Smooth muscle cell (in vitro differentiated cells): Measurements from ENCODE around the gene CD55. TPM values are rescaled to one million over a fixed set of nuclear protein-coding genes. Genes with fewer than 3 reads are reported as not detected.

ENCODE experiments used
- DNase-seq: peaks from one replicate; lab custom pipeline; 2025; ENCODE audit not compliant: unreplicated experiment; lab: John Stamatoyannopoulos, UW
- H2AFZ ChIP-seq: fragments of 200-600 bp; sonication (generic); 2 replicates; pipeline ENCODE4 v1.6.0; 2016; ENCODE audit warnings: antibody characterized with exemption, low read depth, mild to moderate bottlenecking
- H3F3A ChIP-seq: fragments of 200-600 bp; sonication (generic); 2 replicates; pipeline ENCODE4 v1.6.0; 2017; ENCODE audit warnings: antibody characterized with exemption, low read depth
- H3K27ac ChIP-seq: fragments of 200-600 bp; sonication (generic); 2 replicates; pipeline ENCODE4 v1.5.1; 2016; ENCODE audit warnings: low read depth, mild to moderate bottlenecking
- H3K27me3 ChIP-seq: fragments of 200-600 bp; sonication (generic); 2 replicates; pipeline ENCODE4 v1.6.1; 2016; ENCODE audit warnings: low read depth, mild to moderate bottlenecking
- H3K36me3 ChIP-seq: fragments of 200-600 bp; sonication (generic); 2 replicates; pipeline ENCODE4 v1.5.1; 2016; ENCODE audit warnings: low read depth
- H3K4me1 ChIP-seq: fragments of 200-600 bp; sonication (generic); 2 replicates; pipeline ENCODE4 v1.5.1; 2016; ENCODE audit warnings: low read depth
- H3K4me2 ChIP-seq: fragments of 200-600 bp; sonication (generic); 2 replicates; pipeline ENCODE4 v1.6.0; 2016; ENCODE audit warnings: mild to moderate bottlenecking
- H3K4me3 ChIP-seq: fragments of 200-600 bp; sonication (generic); 2 replicates; pipeline ENCODE4 v1.5.1; 2016; ENCODE audit warnings: mild to moderate bottlenecking
- H3K79me2 ChIP-seq: fragments of 200-600 bp; sonication (generic); 2 replicates; pipeline ENCODE4 v1.6.0; 2016; ENCODE audit warnings: low read depth, mild to moderate bottlenecking
- H3K9ac ChIP-seq: fragments of 200-600 bp; sonication (generic); 2 replicates; pipeline ENCODE4 v1.6.0; 2016; ENCODE audit warnings: low read depth
- H3K9me3 ChIP-seq: fragments of 200-600 bp; sonication (generic); replicated peaks from 2 replicates; pipeline ENCODE4 v1.5.1; 2016; ENCODE audit warnings: low read depth
- H4K20me1 ChIP-seq: fragments of 200-600 bp; sonication (generic); 2 replicates; pipeline ENCODE4 v1.6.0; 2016; ENCODE audit warnings: low read depth
- WGBS: methylation state at CpG from one replicate; pipeline ENCODE4 v1.1.7; 2016; ENCODE audit warnings: low lambda C conversion rate; 5-methylcytosine and 5-hydroxymethylcytosine counted together
- polyA plus RNA-seq: library from polyadenylated mRNA; unstranded; fragments of >200 nt; fragmentation: Nextera tagmentation; extraction: Ambion mirVana; gene quantifications from 2 replicates; pipeline ENCODE4 v1.2.1, GENCODE V29; 2016
- total RNA-seq: library from RNA; depleted of rRNA; stranded (reverse); fragments of >200 nt; gene quantifications from 2 replicates; pipeline ENCODE4 v1.2.3, GENCODE V29; 2014
- TF ChIP-seq, protein P1 (sequence below): fragments of 200-600 bp; sonication (generic); IDR thresholded peaks from 2 replicates; pipeline ENCODE4 v1.5.1; 2017; ENCODE audit warnings: borderline replicate concordance, mild to moderate bottlenecking, antibody characterized with exemption; ENCODE audit not compliant: insufficient read depth, poor library complexity, severe bottlenecking

Gene CD55
- total and polyA plus RNA-seq, 2 experiments from 2014 or later: 23.9 to 46.5 TPM

- no peaks in the 10 kb centered on the region for H3K79me2 ChIP-seq
- no peaks in the 10 kb centered on the region for H3F3A ChIP-seq
- no peak overlapping the region for H3K9ac ChIP-seq
- TF ChIP-seq, protein P1, sequence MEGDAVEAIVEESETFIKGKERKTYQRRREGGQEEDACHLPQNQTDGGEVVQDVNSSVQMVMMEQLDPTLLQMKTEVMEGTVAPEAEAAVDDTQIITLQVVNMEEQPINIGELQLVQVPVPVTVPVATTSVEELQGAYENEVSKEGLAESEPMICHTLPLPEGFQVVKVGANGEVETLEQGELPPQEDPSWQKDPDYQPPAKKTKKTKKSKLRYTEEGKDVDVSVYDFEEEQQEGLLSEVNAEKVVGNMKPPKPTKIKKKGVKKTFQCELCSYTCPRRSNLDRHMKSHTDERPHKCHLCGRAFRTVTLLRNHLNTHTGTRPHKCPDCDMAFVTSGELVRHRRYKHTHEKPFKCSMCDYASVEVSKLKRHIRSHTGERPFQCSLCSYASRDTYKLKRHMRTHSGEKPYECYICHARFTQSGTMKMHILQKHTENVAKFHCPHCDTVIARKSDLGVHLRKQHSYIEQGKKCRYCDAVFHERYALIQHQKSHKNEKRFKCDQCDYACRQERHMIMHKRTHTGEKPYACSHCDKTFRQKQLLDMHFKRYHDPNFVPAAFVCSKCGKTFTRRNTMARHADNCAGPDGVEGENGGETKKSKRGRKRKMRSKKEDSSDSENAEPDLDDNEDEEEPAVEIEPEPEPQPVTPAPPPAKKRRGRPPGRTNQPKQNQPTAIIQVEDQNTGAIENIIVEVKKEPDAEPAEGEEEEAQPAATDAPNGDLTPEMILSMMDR: no peak
- H4K20me1 ChIP-seq: no peaks in the 10 kb centered on the region
- 91% methylated on average over 3 of the region's 3 CpGs for WGBS
- H3K27me3 ChIP-seq: no peaks in the 10 kb centered on the region
- no peak overlapping the region for H3K4me3 ChIP-seq
- no peak overlapping the region for H2AFZ ChIP-seq
- no peaks in the 10 kb centered on the region for H3K4me1 ChIP-seq
- H3K36me3 ChIP-seq: no peaks in the 10 kb centered on the region
- DNase-seq: no peak
- H3K9me3 ChIP-seq: no peaks in the 10 kb centered on the region
- H3K27ac ChIP-seq: no peak overlapping the region
- no peak overlapping the region for H3K4me2 ChIP-seq
These were observed 74.8 kb downstream of the CD55 start for GRCh38 chr1:207396168-207396746.

GRCh38 chr1:207397525-207397926, 76.0 kb downstream of the CD55 start:
- Histone ChIP-seq H3K4me2 (no peak overlapping the region), H3F3A (no peaks in the 10 kb centered on the region), H3K27me3 (no peaks in the 10 kb centered on the region), H3K27ac (no peak overlapping the region), H3K9me3 (no peaks in the 10 kb centered on the region), H3K9ac (no peak overlapping the region), H3K36me3 (no peaks in the 10 kb centered on the region), H3K4me3 (no peak overlapping the region), H3K79me2 (no peaks in the 10 kb centered on the region), H4K20me1 (no peaks in the 10 kb centered on the region), H3K4me1 (no peaks in the 10 kb centered on the region), H2AFZ (no peak overlapping the region)
- no peak for DNase-seq
- 57% methylated on average over 2 of the region's 2 CpGs for WGBS
- TF ChIP-seq, protein P1: no peak

DNA sequence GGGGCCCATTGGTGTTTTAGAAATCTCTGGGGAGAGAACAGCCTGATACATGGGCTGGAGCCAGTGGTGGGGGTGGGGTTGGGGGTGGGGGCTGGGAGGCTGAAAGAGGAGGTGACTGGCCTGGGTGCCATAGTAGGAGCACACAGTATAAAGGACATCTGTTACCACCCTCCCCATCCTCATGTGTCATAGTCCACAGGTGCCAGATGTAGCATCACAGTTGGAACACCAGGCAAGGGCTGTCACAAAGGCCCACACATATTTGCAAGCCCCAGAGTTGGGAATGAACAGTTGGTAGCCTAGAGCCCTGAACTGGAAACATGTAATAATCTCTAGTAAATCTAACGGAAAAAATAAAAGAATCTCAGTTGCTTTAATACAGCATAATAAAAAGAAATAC, 77.5 kb downstream of the CD55 start:
- Histone ChIP-seq H4K20me1 (no peaks in the 10 kb centered on the region), H3K27me3 (no peaks in the 10 kb centered on the region)

GRCh38 chr1:207401578-207401977, 80.1 kb downstream of the CD55 start:
- no peak overlapping the region for H3K4me2 ChIP-seq
- no peaks in the 10 kb centered on the region for H3F3A ChIP-seq
- H3K27ac ChIP-seq: no peak overlapping the region
- no peaks in the 10 kb centered on the region for H3K9me3 ChIP-seq
- no peaks in the 10 kb centered on the region for H3K79me2 ChIP-seq
- H2AFZ ChIP-seq: no peak overlapping the region
- no peaks in the 10 kb centered on the region for H3K4me1 ChIP-seq
- no peaks in the 10 kb centered on the region for H3K36me3 ChIP-seq
- H3K27me3 ChIP-seq: no peaks in the 10 kb centered on the region
- no peaks in the 10 kb centered on the region for H4K20me1 ChIP-seq
- no peak overlapping the region for H3K4me3 ChIP-seq
- DNase-seq: no peak
- H3K9ac ChIP-seq: no peak overlapping the region
- TF ChIP-seq, protein P1: no peak
- 100% methylated on average over 7 of the region's 7 CpGs for WGBS

More for the DNA sequence above, 77.5 kb downstream of the CD55 start:
- Histone ChIP-seq H3K4me2 (no peak overlapping the region), H3K9me3 (no peaks in the 10 kb centered on the region), H3K79me2 (no peaks in the 10 kb centered on the region), H3K4me1 (no peaks in the 10 kb centered on the region), H2AFZ (no peak overlapping the region), H3K9ac (no peak overlapping the region), H3K36me3 (no peaks in the 10 kb centered on the region), H3F3A (no peaks in the 10 kb centered on the region), H3K27ac (no peak overlapping the region), H3K4me3 (no peak overlapping the region)
- TF ChIP-seq, protein P1: no peak
- 91% methylated on average over 1 of the region's 1 CpG for WGBS
- no peak for DNase-seq
